Endothelial cell of umbilical vein (primary cell): ENCODE data around the gene PFDN1. TPM values are rescaled to one million over a fixed set of nuclear protein-coding genes. Genes with fewer than 3 reads are reported as not detected.

Experiments
- BruUV-seq: library from RNA; stranded (reverse); fragments of 400-500 nt; replicated peaks from 2 replicates; lab custom pipeline; 2021; lab: Mats Ljungman, UMichigan
- CTCF ChIA-PET: fragments of 300-600, 350-600 bp; sonication (Branson Sonifier 250); formaldehyde crosslinking; loops from one replicate; lab custom pipeline; 2021; ENCODE audit warnings: antibody characterized with exemption, inconsistent platforms; lab: Charles Lee
- POLR2A ChIA-PET: fragments of 300-600, 350-600 bp; sonication (Branson Sonifier 250); formaldehyde crosslinking; loops from one replicate; lab custom pipeline; 2021; ENCODE audit warnings: antibody characterized with exemption, inconsistent platforms; lab: Charles Lee
- DNase-seq: peaks from one replicate; pipeline ENCODE4 v3.0.0-alpha.2; 2011; ENCODE audit warnings: low read depth, low spot score
- FAIRE-seq: peaks from 2 replicates; lab custom pipeline; 2011; peaks lifted over from hg19 to GRCh38; lab: Jason Lieb, UNC
- H2AFZ ChIP-seq: 2 replicates; pipeline ENCODE4 v1.6.0; 2012; ENCODE audit warnings: low read depth, low read length, control low read depth, inconsistent platforms
- H3K27ac ChIP-seq: 2 replicates; pipeline ENCODE4 v1.5.1; 2011; ENCODE audit warnings: low read depth, mild to moderate bottlenecking, control low read depth, low read length, moderate library complexity; ENCODE audit not compliant: insufficient read depth
- H3K27me3 ChIP-seq, 2 experiments: 2 replicates each; pipeline versions ENCODE4 v1.6.0 to v1.6.1; 2011; ENCODE audit warnings: low read length in 2 of 2, mixed read lengths in 1 of 2; ENCODE audit not compliant: control insufficient read depth in 2 of 2, insufficient read depth in 2 of 2
- H3K36me3 ChIP-seq, 2 experiments: 2 replicates in 1 of 2; 3 replicates in 1 of 2; pipeline ENCODE4 v1.5.1; 2011; ENCODE audit warnings: low read length in 2 of 2, mild to moderate bottlenecking in 1 of 2, moderate library complexity in 1 of 2; ENCODE audit not compliant: control insufficient read depth in 2 of 2, insufficient read depth in 2 of 2; ENCODE audit errors: extremely low read depth in 1 of 2
- H3K4me1 ChIP-seq: 3 replicates; pipeline ENCODE4 v1.5.1; 2011; ENCODE audit warnings: mild to moderate bottlenecking, low read length; ENCODE audit not compliant: control insufficient read depth, insufficient read depth; ENCODE audit errors: extremely low read depth
- H3K4me2 ChIP-seq: 2 replicates; pipeline ENCODE4 v1.6.1; 2011; ENCODE audit warnings: low read length, control low read depth, mixed read lengths; ENCODE audit not compliant: insufficient read depth
- H3K4me3 ChIP-seq, 3 experiments: fragments of 200-600 bp in 1 of 3; sonication (generic), shearing (Covaris generic) in 1 of 3; replicated peaks in 1 of 3; 2 replicates each; pipeline ENCODE4 v1.5.1; 2011 to 2016; ENCODE audit warnings: control low read depth in 3 of 3, low read length in 3 of 3, mild to moderate bottlenecking in 2 of 3, inconsistent platforms in 1 of 3, low read depth in 1 of 3, moderate library complexity in 1 of 3; ENCODE audit not compliant: insufficient read depth in 1 of 3
- H3K79me2 ChIP-seq: 2 replicates; pipeline ENCODE4 v1.6.0; 2012; ENCODE audit warnings: low read length, inconsistent platforms; ENCODE audit not compliant: control insufficient read depth, insufficient read depth
- H3K9ac ChIP-seq: replicated peaks from 2 replicates; pipeline ENCODE3; 2011; ENCODE audit warnings: low read length, control low read depth; ENCODE audit not compliant: insufficient read depth; ENCODE audit errors: extremely low read depth
- H3K9me1 ChIP-seq: replicated peaks from 3 replicates; pipeline ENCODE4 v1.6.0; 2011; ENCODE audit warnings: mild to moderate bottlenecking, low read length; ENCODE audit not compliant: control insufficient read depth, insufficient read depth; ENCODE audit errors: extremely low read depth
- H3K9me3 ChIP-seq: replicated peaks from 2 replicates; pipeline ENCODE4 v1.5.1; 2012; ENCODE audit warnings: low read length, inconsistent platforms; ENCODE audit not compliant: control insufficient read depth, insufficient read depth
- H4K20me1 ChIP-seq: replicated peaks from 2 replicates; pipeline ENCODE3; 2011; ENCODE audit warnings: mild to moderate bottlenecking, low read length; ENCODE audit not compliant: control insufficient read depth, insufficient read depth; ENCODE audit errors: extremely low read depth
- CTCF ChIP-seq, 2 donors: IDR thresholded peaks; 1 replicate in 1 of 2; 2 replicates in 1 of 2; pipeline ENCODE4 v1.5.1; 2011; ENCODE audit warnings: low read length in 2 of 2, mild to moderate bottlenecking in 2 of 2, moderate library complexity in 2 of 2, control low read depth in 1 of 2, inconsistent platforms in 1 of 2, low read depth in 1 of 2; ENCODE audit not compliant: insufficient read depth in 1 of 2; ENCODE audit errors: extremely low read depth in 1 of 2
- EZH2 ChIP-seq: IDR thresholded peaks from 2 replicates; pipeline ENCODE4 v1.6.1; 2012; ENCODE audit warnings: borderline replicate concordance, low read depth, mild to moderate bottlenecking, moderate library complexity, low read length, inconsistent platforms; ENCODE audit not compliant: severe bottlenecking
- dilution Hi-C: fragments of 300-500 bp; cut with MboI; formaldehyde crosslinking; loops from one replicate; pipeline ENCODE4 v1.15.0; 2019; ENCODE audit warnings: low sequenced_read_pairs; ENCODE audit not compliant: extremely low pct_ligation_motif_present
- intact Hi-C: fragments of 100-400 bp; cut with micrococcal nuclease; formaldehyde crosslinking; loops from one replicate; pipeline ENCODE4 v1.10.0; 2022
- polyA plus RNA-seq, 4 experiments: library from polyadenylated mRNA; depleted of rRNA in 3 of 4; stranded (reverse) in 3 of 4; unstranded in 1 of 4; fragments of >200 nt; gene quantifications; 2 replicates each; pipeline versions ENCODE4 v1.2.1 to v1.2.3, GENCODE V29; 2011 to 2012; ENCODE audit warnings: missing spikeins in 1 of 4
- total RNA-seq: library from RNA; stranded (reverse); gene quantifications from 2 replicates; pipeline ENCODE4 v1.2.3, GENCODE V29; 2021
- TF ChIP-seq, protein P1 (sequence below): IDR thresholded peaks from 2 replicates; pipeline ENCODE4 v1.6.1; 2011; ENCODE audit not compliant: insufficient read depth, insufficient read length

The PFDN1 gene
- total and polyA plus RNA-seq, 2 donors (not counting 3 experiments of a cell fraction or from before 2014, with no cell fraction given): 107 to 158 TPM

- no TSS peak for BruUV-seq
- no peaks in the 10 kb centered on the region for H3K9me3 ChIP-seq
- ChIA-PET CTCF (interaction anchor here (0.5 to 17.3 kb wide), 41 partner anchors 8 to 479 kb away, joined by 3 to 1214 read pairs (median 5); partner anchors contain the start of genes CYSTM1, HBEGF, PFDN1 and SLC4A9), POLR2A (interaction anchor here (1.0 to 1.1 kb wide), 2 partner anchors 107 to 119 kb away, joined by 5 to 9 read pairs; partner anchors contain the start of gene HBEGF)
- FAIRE-seq (no peak), DNase-seq (no peak)
- H3K27ac ChIP-seq: no peak overlapping the region
- H3K9me1 ChIP-seq: no peaks in the 10 kb centered on the region
- no peak overlapping the region for H3K4me3 ChIP-seq
- H3K36me3 ChIP-seq: no peaks in the 10 kb centered on the region
- TF ChIP-seq CTCF (IDR thresholded peaks at IDR 0.05; ENCODE audit: extremely low read depth in 1 of 2, insufficient read depth in 1 of 2, low read depth in 1 of 2, low read length in 2 of 2) (no peak), EZH2 (no peak)
- H3K27me3 ChIP-seq: no peaks in the 10 kb centered on the region
- H4K20me1 ChIP-seq: no peaks in the 10 kb centered on the region
- dilution Hi-C loops (no loop called here), intact Hi-C loops (no loop called here)
- H3K4me2 ChIP-seq: no peak overlapping the region
- no peak overlapping the region for H3K9ac ChIP-seq
- H3K4me1 ChIP-seq: peaks cover 11% of the 10 kb centered on the region
- no peaks in the 10 kb centered on the region for H3K79me2 ChIP-seq
- H2AFZ ChIP-seq: no peak overlapping the region
Measured at GRCh38 chr5:140239461-140239860, 63.4 kb downstream of the PFDN1 start.

GRCh38 chr5:140238756-140239155 is 64.1 kb downstream of the PFDN1 start:
- H3K27me3 ChIP-seq: no peaks in the 10 kb centered on the region
- H4K20me1 ChIP-seq: no peaks in the 10 kb centered on the region
- no TSS peak for BruUV-seq
- H3K4me2 ChIP-seq: no peak overlapping the region
- intact Hi-C loops (no loop called here), dilution Hi-C loops (no loop called here)
- H3K27ac ChIP-seq: no peak overlapping the region
- TF ChIP-seq, protein P1, sequence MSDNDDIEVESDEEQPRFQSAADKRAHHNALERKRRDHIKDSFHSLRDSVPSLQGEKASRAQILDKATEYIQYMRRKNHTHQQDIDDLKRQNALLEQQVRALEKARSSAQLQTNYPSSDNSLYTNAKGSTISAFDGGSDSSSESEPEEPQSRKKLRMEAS: no peak
- H3K4me3 ChIP-seq: no peak overlapping the region
- DNase-seq (no peak), FAIRE-seq (no peak)
- no peak overlapping the region for H2AFZ ChIP-seq
- H3K9me3 ChIP-seq: no peaks in the 10 kb centered on the region
- POLR2A ChIA-PET: no interaction called here
- CTCF ChIA-PET: interaction anchor here (0.6 to 17.3 kb wide), 9 partner anchors 22 to 487 kb away, joined by 3 to 1214 read pairs (median 5); partner anchors contain the start of genes HBEGF and SLC4A9
- H3K36me3 ChIP-seq: no peaks in the 10 kb centered on the region
- no peaks in the 10 kb centered on the region for H3K79me2 ChIP-seq
- no peaks in the 10 kb centered on the region for H3K9me1 ChIP-seq
- peaks cover 11% of the 10 kb centered on the region for H3K4me1 ChIP-seq
- H3K9ac ChIP-seq: no peak overlapping the region
